GM13977 (cell line): ENCODE results near the gene PJA1.

Experiments
- DNase-seq: peaks from one replicate; pipeline ENCODE4 v3.0.0; 2012; ENCODE audit warnings: low spot score
- in situ Hi-C: fragments of 300-500 bp; cut with MboI; formaldehyde crosslinking; loops from one replicate; pipeline ENCODE4 v1.12.0; 2022; ENCODE audit warnings: low sequenced_read_pairs, low pct_unique_long_range_greater_than_20kb, mixed read lengths, inconsistent platforms; ENCODE audit not compliant: unreplicated experiment
- TF ChIP-seq, protein P1 (sequence below): IDR thresholded peaks from 2 replicates; pipeline ENCODE4 v1.5.1; 2012; ENCODE audit warnings: mild to moderate bottlenecking, control low read depth; ENCODE audit not compliant: insufficient read depth; ENCODE audit errors: extremely low read depth, missing control alignments

Gene PJA1

DNA sequence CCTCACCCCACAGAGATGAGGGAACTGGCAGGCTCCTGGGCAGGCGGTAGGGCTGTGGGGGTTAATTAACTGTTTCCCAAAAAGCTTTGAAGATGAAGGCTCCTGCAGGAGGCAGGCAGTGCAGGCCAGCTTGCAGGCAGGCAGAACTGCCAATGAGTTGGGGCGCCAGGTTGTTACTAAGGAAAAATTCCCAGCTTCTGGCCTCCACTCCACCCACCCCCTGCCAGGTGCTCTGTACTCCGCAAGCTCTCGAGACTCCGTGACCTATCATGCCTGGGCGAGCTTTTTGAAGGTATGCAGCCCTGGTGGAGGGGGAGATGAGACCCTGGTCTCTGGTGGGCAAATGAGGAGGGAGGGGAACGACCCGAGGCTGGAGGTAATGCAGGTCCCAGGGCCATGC lies 41.8 kb downstream of the PJA1 start:
- DNase-seq: no peak
- in situ Hi-C loops: no loop called here
- TF ChIP-seq, protein P1, sequence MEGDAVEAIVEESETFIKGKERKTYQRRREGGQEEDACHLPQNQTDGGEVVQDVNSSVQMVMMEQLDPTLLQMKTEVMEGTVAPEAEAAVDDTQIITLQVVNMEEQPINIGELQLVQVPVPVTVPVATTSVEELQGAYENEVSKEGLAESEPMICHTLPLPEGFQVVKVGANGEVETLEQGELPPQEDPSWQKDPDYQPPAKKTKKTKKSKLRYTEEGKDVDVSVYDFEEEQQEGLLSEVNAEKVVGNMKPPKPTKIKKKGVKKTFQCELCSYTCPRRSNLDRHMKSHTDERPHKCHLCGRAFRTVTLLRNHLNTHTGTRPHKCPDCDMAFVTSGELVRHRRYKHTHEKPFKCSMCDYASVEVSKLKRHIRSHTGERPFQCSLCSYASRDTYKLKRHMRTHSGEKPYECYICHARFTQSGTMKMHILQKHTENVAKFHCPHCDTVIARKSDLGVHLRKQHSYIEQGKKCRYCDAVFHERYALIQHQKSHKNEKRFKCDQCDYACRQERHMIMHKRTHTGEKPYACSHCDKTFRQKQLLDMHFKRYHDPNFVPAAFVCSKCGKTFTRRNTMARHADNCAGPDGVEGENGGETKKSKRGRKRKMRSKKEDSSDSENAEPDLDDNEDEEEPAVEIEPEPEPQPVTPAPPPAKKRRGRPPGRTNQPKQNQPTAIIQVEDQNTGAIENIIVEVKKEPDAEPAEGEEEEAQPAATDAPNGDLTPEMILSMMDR: no peak

DNA sequence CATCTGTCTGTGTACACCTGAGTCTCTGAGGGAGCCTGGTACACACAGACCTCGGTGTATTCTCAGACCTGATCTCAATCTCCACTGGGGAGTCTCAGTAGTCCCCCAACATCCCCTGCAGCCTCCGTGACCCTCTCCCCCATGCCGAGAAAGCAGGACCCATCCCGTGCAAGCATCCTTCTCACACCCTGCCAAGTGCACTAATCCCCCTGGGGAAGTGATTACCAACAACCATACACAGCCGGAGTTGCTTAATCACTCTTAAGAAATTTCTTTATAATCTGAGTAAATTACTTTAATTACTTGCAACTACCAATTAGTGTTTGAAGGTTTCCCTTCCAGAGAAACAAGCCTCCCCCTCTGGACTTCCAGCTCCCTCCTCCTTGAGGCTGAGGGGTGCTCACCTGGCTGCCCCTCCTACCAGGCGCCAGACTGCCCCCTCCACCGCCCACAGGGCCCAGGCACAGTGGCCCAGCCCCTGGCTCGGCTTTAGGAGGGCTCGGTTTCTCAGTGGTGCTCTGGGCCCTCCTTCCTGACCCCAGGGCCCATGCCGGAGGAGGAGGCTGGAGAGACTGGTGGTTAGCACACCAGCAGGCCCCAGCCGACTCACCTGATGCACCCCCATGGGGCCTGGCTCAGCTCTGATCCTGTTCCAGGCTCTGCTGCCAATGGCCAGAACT lies 43.8 kb downstream of the PJA1 start:
- DNase-seq: no peak
- in situ Hi-C loops: no loop called here

DNA sequence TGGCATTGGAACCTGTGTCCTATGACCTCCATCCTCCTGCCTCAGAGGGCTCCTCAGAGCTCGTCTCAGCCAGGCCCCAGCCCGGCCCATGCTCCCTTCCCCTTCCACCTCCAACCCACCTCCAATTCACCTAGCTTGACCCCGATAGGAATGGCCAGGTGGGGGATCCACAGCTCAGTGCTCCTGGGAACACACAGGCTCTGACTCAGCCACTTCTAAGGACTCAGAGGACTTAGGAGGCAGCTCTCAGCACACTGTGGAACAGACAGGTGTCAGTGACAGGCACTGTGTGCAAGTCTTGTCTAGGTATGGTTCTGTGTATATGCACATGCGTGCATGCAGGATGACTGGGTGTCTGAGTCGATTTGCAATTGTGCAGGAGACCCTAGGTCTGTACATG lies 44.8 kb downstream of the PJA1 start:
- no peak for DNase-seq
- in situ Hi-C loops: no loop called here
- TF ChIP-seq, protein P1: no peak

More for the DNA sequence above, 43.8 kb downstream of the PJA1 start:
- TF ChIP-seq, protein P1: no peak

DNA sequence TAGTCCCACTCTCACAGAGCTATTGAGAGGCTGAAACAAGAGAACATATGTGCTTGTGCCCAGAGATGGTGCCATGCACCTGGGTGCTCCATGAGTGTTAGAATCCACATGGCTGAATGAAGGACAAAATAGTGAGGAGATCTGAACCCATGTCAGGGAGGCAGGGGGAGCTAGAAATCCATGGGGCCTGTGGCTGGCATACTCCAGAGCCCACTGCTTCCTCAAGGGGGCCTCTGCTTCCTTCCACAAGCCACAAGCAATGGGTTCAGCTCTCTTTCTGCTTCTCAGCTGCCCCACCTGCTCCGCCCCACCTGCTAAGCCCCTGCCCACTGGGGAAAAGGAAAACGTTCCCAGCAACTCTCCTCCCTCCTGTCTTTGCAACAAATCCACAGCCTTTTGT lies 46.1 kb downstream of the PJA1 start:
- in situ Hi-C loops: no loop called here
- TF ChIP-seq, protein P1: no peak
- no peak for DNase-seq

DNA sequence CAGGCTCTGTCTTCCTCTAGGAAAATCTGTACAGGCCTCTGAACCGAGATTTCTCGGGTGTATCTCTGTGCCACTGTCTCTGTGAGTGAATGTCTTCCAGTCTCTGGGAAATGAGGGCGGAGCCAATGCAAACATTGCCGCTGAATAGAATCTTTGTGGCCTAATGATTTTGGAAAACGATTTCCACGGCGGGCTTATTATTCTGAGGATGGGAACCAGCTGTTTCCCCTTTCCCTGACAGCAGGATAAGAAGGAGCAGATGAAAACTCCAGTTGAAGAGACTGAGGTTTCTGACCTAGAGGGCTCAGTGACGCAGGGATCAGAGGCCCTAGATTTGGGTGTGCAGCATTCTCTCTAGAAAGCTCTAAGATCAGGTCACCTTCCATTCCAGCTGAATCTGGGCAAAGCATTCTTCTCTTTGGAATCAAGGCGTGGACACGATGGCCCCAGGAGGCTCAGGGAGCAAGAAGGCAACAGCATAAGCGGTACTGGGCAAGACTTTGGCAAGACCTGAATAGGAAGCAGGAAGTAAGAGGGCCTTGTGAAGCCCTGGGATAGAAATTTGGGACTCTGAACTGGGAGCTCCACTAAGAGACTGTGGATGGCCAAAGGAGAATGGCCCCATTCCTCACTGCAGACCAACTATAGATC lies 47.3 kb downstream of the PJA1 start:
- in situ Hi-C loops: no loop called here
- no peak for DNase-seq
- TF ChIP-seq, protein P1: no peak

DNA sequence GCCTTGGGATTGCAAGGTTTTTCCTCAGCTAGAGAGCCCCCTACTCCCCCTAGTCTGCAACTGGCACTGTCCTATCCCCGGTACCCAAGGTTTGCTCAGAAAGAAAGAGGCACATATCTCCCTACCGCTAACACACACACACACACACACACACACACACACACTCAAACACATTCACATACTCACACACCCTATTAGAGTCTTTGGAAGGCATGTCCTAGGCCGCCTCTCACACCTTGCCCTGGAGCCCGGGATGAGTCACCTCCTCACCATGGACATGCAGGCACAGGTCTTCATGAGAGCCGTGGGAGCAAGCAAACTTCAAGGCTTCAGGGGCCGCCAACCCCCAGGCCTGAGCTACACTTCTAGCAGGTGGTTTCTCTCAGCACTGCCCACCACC lies 49.2 kb downstream of the PJA1 start:
- TF ChIP-seq, protein P1: no peak
- no peak for DNase-seq
- in situ Hi-C loops: no loop called here

DNA sequence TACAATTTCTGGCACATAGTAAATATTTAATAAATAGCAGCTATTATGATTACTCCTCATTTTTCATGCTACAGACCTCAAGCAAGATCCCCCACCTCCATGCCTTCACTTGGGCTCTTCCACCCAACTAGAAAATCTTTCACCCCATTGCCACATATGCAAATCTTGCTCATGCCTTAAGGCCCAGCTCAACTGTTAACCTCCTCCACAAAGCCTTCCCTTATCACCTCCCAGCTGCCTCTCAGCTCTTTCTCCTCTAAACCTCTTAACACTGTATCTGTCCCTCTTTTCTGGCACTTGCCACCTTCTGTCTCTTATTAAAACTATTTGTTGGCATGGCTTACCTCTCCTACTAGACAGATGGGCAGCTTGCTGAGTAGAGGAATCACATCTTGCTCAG lies 51.5 kb downstream of the PJA1 start:
- in situ Hi-C loops: no loop called here
- TF ChIP-seq, protein P1: no peak
- DNase-seq: no peak
